ENCODE data around the gene MSANTD3.

DNA sequence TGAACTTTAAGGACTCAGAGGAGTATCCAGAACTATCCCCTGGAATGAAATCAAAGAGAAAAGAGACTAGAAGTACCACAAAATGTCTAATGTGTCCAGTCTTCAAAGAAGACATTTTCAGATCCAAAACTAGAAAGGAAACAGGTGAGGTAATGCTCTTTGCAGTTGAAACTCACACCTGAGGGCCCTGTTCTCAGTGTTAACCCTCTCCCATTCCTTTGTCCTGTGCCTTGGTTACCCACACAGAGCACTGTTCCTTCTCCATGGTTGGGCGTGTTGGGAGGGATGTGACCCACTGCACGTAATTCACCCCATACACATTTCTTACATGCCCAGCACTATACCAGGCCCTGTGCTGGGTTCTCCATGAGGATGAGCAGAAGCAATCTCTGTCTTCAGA is 21.3 kb downstream of the MSANTD3 start:
- no peak for TF ChIP-seq POLR2A (IDR thresholded peaks at IDR 0.05)
- TF ChIP-seq, protein P1, sequence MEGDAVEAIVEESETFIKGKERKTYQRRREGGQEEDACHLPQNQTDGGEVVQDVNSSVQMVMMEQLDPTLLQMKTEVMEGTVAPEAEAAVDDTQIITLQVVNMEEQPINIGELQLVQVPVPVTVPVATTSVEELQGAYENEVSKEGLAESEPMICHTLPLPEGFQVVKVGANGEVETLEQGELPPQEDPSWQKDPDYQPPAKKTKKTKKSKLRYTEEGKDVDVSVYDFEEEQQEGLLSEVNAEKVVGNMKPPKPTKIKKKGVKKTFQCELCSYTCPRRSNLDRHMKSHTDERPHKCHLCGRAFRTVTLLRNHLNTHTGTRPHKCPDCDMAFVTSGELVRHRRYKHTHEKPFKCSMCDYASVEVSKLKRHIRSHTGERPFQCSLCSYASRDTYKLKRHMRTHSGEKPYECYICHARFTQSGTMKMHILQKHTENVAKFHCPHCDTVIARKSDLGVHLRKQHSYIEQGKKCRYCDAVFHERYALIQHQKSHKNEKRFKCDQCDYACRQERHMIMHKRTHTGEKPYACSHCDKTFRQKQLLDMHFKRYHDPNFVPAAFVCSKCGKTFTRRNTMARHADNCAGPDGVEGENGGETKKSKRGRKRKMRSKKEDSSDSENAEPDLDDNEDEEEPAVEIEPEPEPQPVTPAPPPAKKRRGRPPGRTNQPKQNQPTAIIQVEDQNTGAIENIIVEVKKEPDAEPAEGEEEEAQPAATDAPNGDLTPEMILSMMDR (IDR thresholded peaks at IDR 0.05) = no peak
